Kidney (tissue), 14 donors: ENCODE results near the gene FMC1. TPM values are rescaled to one million over a fixed set of nuclear protein-coding genes. Genes with fewer than 3 reads are reported as not detected.
A peak's percentile ranks its signal among the peaks of the same experiment; 100 is the strongest.
"Not testable (repeated sequence)": the region's sequence is repeated elsewhere in the genome, so short reads cannot be mapped to it uniquely, and the experiment has no call there.

Source experiments
- DNase-seq, 5 donors: peaks; one replicate each; pipeline ENCODE4 v3.0.0-alpha.2; 2013 to 2020
- FAIRE-seq: peaks from 2 replicates; lab custom pipeline; 2012; peaks lifted over from hg19 to GRCh38; lab: Jason Lieb, UNC
- H3K27ac ChIP-seq, 2 donors: one replicate each; pipeline ENCODE4 v1.7.0; 2013; ENCODE audit warnings: low read depth in 2 of 2, low read length in 2 of 2, inconsistent platforms in 1 of 2
- H3K27me3 ChIP-seq: one replicate; pipeline ENCODE4 v1.7.1; 2013; ENCODE audit warnings: low read length, inconsistent platforms; ENCODE audit not compliant: control insufficient read depth, insufficient read depth
- H3K36me3 ChIP-seq, 3 donors: one replicate each; pipeline versions ENCODE4 v1.7.0 to v1.7.1; 2013; ENCODE audit warnings: low read length in 3 of 3, control low read depth in 1 of 3, inconsistent platforms in 1 of 3; ENCODE audit not compliant: insufficient read depth in 3 of 3, control insufficient read depth in 2 of 3
- H3K4me1 ChIP-seq, 3 donors: one replicate each; pipeline versions ENCODE4 v1.7.0 to v1.7.1; 2013; ENCODE audit warnings: low read length in 3 of 3, inconsistent platforms in 1 of 3, low read depth in 1 of 3; ENCODE audit not compliant: control insufficient read depth in 2 of 3, insufficient read depth in 2 of 3
- H3K4me3 ChIP-seq, 3 donors: one replicate each; pipeline versions ENCODE4 v1.7.0 to v1.8.1; 2013; ENCODE audit warnings: low read length in 3 of 3, control low read depth in 1 of 3, inconsistent platforms in 1 of 3
- H3K9ac ChIP-seq, 3 donors: one replicate each; pipeline versions ENCODE4 v1.7.0 to v1.7.1; 2013; ENCODE audit warnings: low read length in 3 of 3, control low read depth in 1 of 3, inconsistent platforms in 1 of 3
- H3K9me3 ChIP-seq, 3 donors: one replicate each; pipeline versions ENCODE4 v1.7.0 to v1.7.1; 2013; ENCODE audit warnings: low read length in 3 of 3, control low read depth in 1 of 3, inconsistent platforms in 1 of 3; ENCODE audit not compliant: control insufficient read depth in 2 of 3, insufficient read depth in 1 of 3
- CTCF ChIP-seq: IDR thresholded peaks from 3 replicates; pipeline ENCODE4 v1.5.1; 2012; ENCODE audit warnings: mild to moderate bottlenecking, moderate library complexity, borderline replicate concordance; ENCODE audit not compliant: insufficient read depth; ENCODE audit errors: extremely low read depth
- intact Hi-C: fragments of 100-400 bp; cut with DNase I; formaldehyde crosslinking; loops from one replicate; pipeline ENCODE4 v1.11.1; 2022
- polyA plus RNA-seq: library from polyadenylated mRNA; stranded (reverse); fragments of 350-450 nt; fragmentation: Illumina TruSeq; extraction: RNeasy Lipid Tissue Mini Kit (QIAGEN cat#74804); gene quantifications from one replicate; pipeline ENCODE4 v1.2.3, GENCODE V29; 2014; ENCODE audit warnings: low read depth, low replicate concordance; ENCODE audit not compliant: insufficient read depth
- total RNA-seq: library from RNA; stranded (reverse); fragmentation: NEBNext Ultra II Directional; extraction: Animal tissue kit (Norgen Biotek cat#: 25700); gene quantifications from one replicate; pipeline ENCODE4 v1.2.1, GENCODE V29; 2021
- donor health status: control.
- donor health status: control.
- donor health status: control.
- donor health status: control.
- donor health status: control.
- donor health status: DM: yes; HTN: yes; CAD: no.
- donor health status: Normal renal cell carcinoma (clear cell type).

FMC1 gene
- total and polyA plus RNA-seq, 2 donors from 2014 or later: 23.0 to 109 TPM

GRCh38 chr7:139329119-139329518 lies 12.0 kb upstream of the FMC1 start:
- Histone ChIP-seq H3K4me1 (no peaks in the 10 kb centered on the region), H3K9me3 (no peaks in the 10 kb centered on the region), H3K27me3 (no peaks in the 10 kb centered on the region), H3K4me3 (no peak overlapping the region), H3K36me3 (no peaks in the 10 kb centered on the region), H3K9ac (no peak overlapping the region), H3K27ac (no peak overlapping the region)
- intact Hi-C loops: no loop called here
- TF ChIP-seq CTCF: no peak
- DNase-seq (no peak), FAIRE-seq (no peak)

- H3K27me3 ChIP-seq: no peaks in the 10 kb centered on the region
- intact Hi-C loops: no loop called here
- FAIRE-seq (no peak), DNase-seq (no peak)
- no peak for TF ChIP-seq CTCF
- H3K4me1 ChIP-seq: no peaks in the 10 kb centered on the region
- no peak overlapping the region for H3K4me3 ChIP-seq
- H3K36me3 ChIP-seq: no peaks in the 10 kb centered on the region
- H3K27ac ChIP-seq: no peak overlapping the region
- H3K9me3 ChIP-seq: no peaks in the 10 kb centered on the region
- no peak overlapping the region for H3K9ac ChIP-seq
Observed at GRCh38 chr7:139330333-139331030, 10.7 kb upstream of the FMC1 start.

- Histone ChIP-seq H3K27me3 (no peaks in the 10 kb centered on the region), H3K4me1 (no peaks in the 10 kb centered on the region), H3K36me3 (no peaks in the 10 kb centered on the region), H3K27ac (no peak overlapping the region), H3K4me3 (no peak overlapping the region), H3K9me3 (no peaks in the 10 kb centered on the region), H3K9ac (no peak overlapping the region)
- TF ChIP-seq CTCF: no peak
- intact Hi-C loops: no loop called here
- FAIRE-seq (no peak), DNase-seq (peak in 1 of 5 donors; percentile 8)
Observed at GRCh38 chr7:139332697-139333359, 8.3 kb upstream of the FMC1 start.

DNA sequence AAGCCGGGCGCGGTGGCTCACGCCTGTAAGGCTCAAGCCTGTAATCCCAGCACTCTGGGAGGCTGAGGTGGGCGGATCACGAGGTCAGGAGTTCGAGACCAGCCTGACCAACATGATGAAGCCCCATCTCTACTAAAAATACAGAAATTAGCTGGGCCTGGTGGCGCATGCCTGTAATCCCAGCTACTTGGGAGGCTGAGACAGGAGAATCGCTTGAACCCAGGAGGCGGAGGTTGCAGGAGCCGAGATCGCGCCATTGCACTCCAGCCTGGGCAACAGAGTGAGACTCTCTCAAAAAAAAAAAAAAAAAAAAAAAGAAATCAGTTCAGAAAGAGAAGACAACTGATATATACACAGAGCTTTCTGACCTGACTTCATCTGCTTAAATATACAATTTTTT lies 7.7 kb upstream of the FMC1 start:
- DNase-seq, H3K9me3 ChIP-seq, H3K9ac ChIP-seq, H3K4me3 ChIP-seq, intact Hi-C loops, H3K27me3 ChIP-seq, H3K36me3 ChIP-seq, FAIRE-seq, H3K27ac ChIP-seq, H3K4me1 ChIP-seq: not testable (repeated sequence)
